Measurements from ENCODE around the gene EPHA1.

Gene EPHA1

DNA sequence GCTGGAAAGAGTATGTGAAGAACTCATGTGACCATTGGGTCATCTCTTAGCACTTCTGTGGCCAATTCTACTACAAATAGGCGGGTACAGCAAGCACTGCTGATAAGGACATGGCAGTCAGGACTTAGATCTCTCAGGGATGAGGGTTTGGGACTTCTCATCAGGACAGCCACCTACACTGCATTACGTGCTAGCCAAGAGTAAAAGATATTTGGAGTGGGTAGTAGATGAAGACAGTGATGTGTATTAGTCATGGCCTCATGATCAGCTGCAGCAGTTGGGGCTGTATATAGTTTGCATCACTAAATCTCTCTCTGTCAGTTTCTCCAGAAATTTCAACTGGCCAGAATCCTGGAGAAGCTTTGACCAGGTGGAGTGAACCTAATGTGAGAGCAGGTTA is 43.8 kb upstream of the EPHA1 start:
- TF ChIP-seq CTCF (IDR thresholded peaks at IDR 0.05; ENCODE audit: control insufficient read depth, extremely low read depth, insufficient read depth): no peak
- DNase-seq (ENCODE audit: low read depth): no peak
- no peak overlapping the region for H3K4me3 ChIP-seq (ENCODE audit: low read depth, low read length)

- H3K4me3 ChIP-seq (ENCODE audit: low read depth, low read length): no peak overlapping the region
- no peak for TF ChIP-seq CTCF (IDR thresholded peaks at IDR 0.05; ENCODE audit: control insufficient read depth, extremely low read depth, insufficient read depth)
- DNase-seq (ENCODE audit: low read depth): no peak
These were observed 43.1 kb upstream of the EPHA1 start for GRCh38 chr7:143451746-143452145.

GRCh38 chr7:143451122-143451521 is 42.5 kb upstream of the EPHA1 start:
- H3K4me3 ChIP-seq (ENCODE audit: low read depth, low read length): no peak overlapping the region
- TF ChIP-seq CTCF (IDR thresholded peaks at IDR 0.05; ENCODE audit: control insufficient read depth, extremely low read depth, insufficient read depth): no peak
- DNase-seq (ENCODE audit: low read depth): no peak

GRCh38 chr7:143449793-143450192 is 41.1 kb upstream of the EPHA1 start:
- H3K4me3 ChIP-seq (ENCODE audit: low read depth, low read length): no peak overlapping the region
- no peak for DNase-seq (ENCODE audit: low read depth)
- TF ChIP-seq CTCF (IDR thresholded peaks at IDR 0.05; ENCODE audit: control insufficient read depth, extremely low read depth, insufficient read depth): no peak

DNA sequence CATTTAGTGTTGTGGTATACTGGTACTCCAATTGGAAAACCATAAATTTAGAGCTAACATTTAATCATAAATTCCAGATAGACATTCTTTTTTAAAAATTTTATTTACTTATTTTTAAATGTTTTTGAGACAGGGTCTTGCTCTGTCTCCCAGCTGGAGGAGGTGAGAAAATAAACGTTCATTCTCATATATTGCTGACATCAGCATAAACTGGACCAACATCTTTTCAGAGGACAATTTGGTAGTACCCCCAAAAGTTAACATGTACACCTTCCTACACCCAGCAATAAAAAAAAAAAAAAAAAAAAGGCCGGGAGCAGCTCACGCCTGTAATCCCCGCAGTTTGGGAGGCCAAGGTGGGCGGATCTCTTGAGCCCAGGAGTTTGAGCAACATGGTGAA is 39.8 kb upstream of the EPHA1 start:
- DNase-seq (ENCODE audit: low read depth): no peak
- no peak overlapping the region for H3K4me3 ChIP-seq (ENCODE audit: low read depth, low read length)
- TF ChIP-seq CTCF (IDR thresholded peaks at IDR 0.05; ENCODE audit: control insufficient read depth, extremely low read depth, insufficient read depth): no peak

- no peak overlapping the region for H3K4me3 ChIP-seq (ENCODE audit: low read depth, low read length)
- TF ChIP-seq CTCF (IDR thresholded peaks at IDR 0.05; ENCODE audit: control insufficient read depth, extremely low read depth, insufficient read depth): no peak
- no peak for DNase-seq (ENCODE audit: low read depth)
These were observed 38.8 kb upstream of the EPHA1 start for GRCh38 chr7:143447466-143447865.

- no peak for DNase-seq (ENCODE audit: low read depth)
- no peak overlapping the region for H3K4me3 ChIP-seq (ENCODE audit: low read depth, low read length)
- no peak for TF ChIP-seq CTCF (IDR thresholded peaks at IDR 0.05; ENCODE audit: control insufficient read depth, extremely low read depth, insufficient read depth)
These were observed 36.1 kb upstream of the EPHA1 start for GRCh38 chr7:143444785-143445184.
